Activated CD8-positive, alpha-beta T cell treated with anti-CD3 and anti-CD28 coated beads, Interleukin-2, amount 10 ng/mL, durations not matched to agents 7 days and 5 days (primary cell): ENCODE results near the gene TMEM52B. TPM values are rescaled to one million over a fixed set of nuclear protein-coding genes. Genes with fewer than 3 reads are reported as not detected.
"Not testable (repeated sequence)": the region's sequence is repeated elsewhere in the genome, so short reads cannot be mapped to it uniquely, and the experiment has no call there.

ENCODE experiments used
- ATAC-seq: fragments of 150-1000 bp; cut with Tn5 transposase; one replicate; pipeline ENCODE4 v1.10.0; 2021; ENCODE audit warnings: moderate library complexity
- CTCF ChIA-PET: fragments of 350-600 bp; sonication (Branson Sonifier 250); formaldehyde crosslinking; loops from one replicate; lab custom pipeline; 2021; ENCODE audit warnings: antibody characterized with exemption; lab: Charles Lee
- POLR2A ChIA-PET: fragments of 350-600 bp; sonication (Branson Sonifier 250); formaldehyde crosslinking; loops from one replicate; lab custom pipeline; 2021; ENCODE audit warnings: antibody characterized with exemption; lab: Charles Lee
- DNase-seq: peaks from one replicate; pipeline ENCODE4 v3.0.0-alpha.2; 2020
- H3K27ac Mint-ChIP-seq: one replicate; pipeline ENCODE4 v1.8.0; 2021; ENCODE audit warnings: mild to moderate bottlenecking, mixed read lengths
- H3K27me3 Mint-ChIP-seq: one replicate; pipeline ENCODE4 v1.8.0; 2021; ENCODE audit warnings: low read depth, mixed read lengths
- H3K36me3 Mint-ChIP-seq: one replicate; pipeline ENCODE4 v1.8.0; 2021; ENCODE audit warnings: low read depth, mixed read lengths
- H3K4me1 Mint-ChIP-seq: one replicate; pipeline ENCODE4 v1.8.0; 2021; ENCODE audit warnings: low read depth, mixed read lengths
- H3K4me3 Mint-ChIP-seq: one replicate; pipeline ENCODE4 v1.8.0; 2021; ENCODE audit warnings: mild to moderate bottlenecking, mixed read lengths
- H3K9me3 Mint-ChIP-seq: one replicate; pipeline ENCODE4 v1.8.0; 2022; ENCODE audit warnings: mixed read lengths; ENCODE audit not compliant: insufficient read depth
- total RNA-seq, 2 experiments: library from RNA; stranded (reverse); gene quantifications; one replicate each; pipeline ENCODE4 v1.2.3, GENCODE V29; 2021

Gene TMEM52B
- total RNA-seq, 2 experiments from 2014 or later = not detected

GRCh38 chr12:10191865-10192264 lies 13.0 kb downstream of the TMEM52B start:
- Mint-ChIP-seq H3K36me3 (no peaks in the 10 kb centered on the region), H3K9me3 (no peaks in the 10 kb centered on the region), H3K27me3 (peaks cover 25% of the 10 kb centered on the region), H3K4me3 (no peak overlapping the region), H3K27ac (no peak overlapping the region), H3K4me1 (peaks cover 14% of the 10 kb centered on the region)
- CTCF ChIA-PET = interaction anchor here (0.7 to 3.9 kb wide), 3 partner anchors 16 to 39 kb away, joined by 3 to 34 read pairs (median 8); no protein-coding TSS in a partner anchor
- ATAC-seq (no peak), DNase-seq (no peak)
- POLR2A ChIA-PET = no interaction called here

- ChIA-PET POLR2A (interaction anchor here (1.3 kb wide), 1 partner anchor 19 kb away, joined by 3 read pairs; no protein-coding TSS in a partner anchor), CTCF (interaction anchor here (0.8 to 2.5 kb wide), 6 partner anchors 11 to 254 kb away, joined by 3 to 12 read pairs (median 4); no protein-coding TSS in a partner anchor)
- ATAC-seq (no peak), DNase-seq (no peak)
- Mint-ChIP-seq H3K4me1 (peaks cover 14% of the 10 kb centered on the region), H3K27me3 (peaks cover 25% of the 10 kb centered on the region), H3K9me3 (no peaks in the 10 kb centered on the region), H3K4me3 (no peak overlapping the region), H3K27ac (no peak overlapping the region), H3K36me3 (no peaks in the 10 kb centered on the region)
Measured at GRCh38 chr12:10194160-10194670, 15.4 kb downstream of the TMEM52B start.

GRCh38 chr12:10196210-10196609 lies 17.4 kb downstream of the TMEM52B start:
- Mint-ChIP-seq H3K36me3 (no peaks in the 10 kb centered on the region), H3K27ac (no peak overlapping the region), H3K27me3 (peaks cover 26% of the 10 kb centered on the region), H3K4me1 (peaks cover 8% of the 10 kb centered on the region), H3K4me3 (no peak overlapping the region), H3K9me3 (no peaks in the 10 kb centered on the region)
- ChIA-PET POLR2A (no interaction called here), CTCF (interaction anchor here (0.7 to 1.7 kb wide), 4 partner anchors 43 to 382 kb away, joined by 3 to 6 read pairs (median 3); no protein-coding TSS in a partner anchor)
- no peak for ATAC-seq
- DNase-seq = no peak

GRCh38 chr12:10197879-10198278 lies 19.0 kb downstream of the TMEM52B start:
- Mint-ChIP-seq H3K4me3 (no peak overlapping the region), H3K27me3 (peaks cover 21% of the 10 kb centered on the region), H3K4me1 (peaks cover 8% of the 10 kb centered on the region), H3K36me3 (no peaks in the 10 kb centered on the region), H3K9me3 (no peaks in the 10 kb centered on the region), H3K27ac (no peak overlapping the region)
- DNase-seq (no peak), ATAC-seq (no peak)
- ChIA-PET POLR2A (no interaction called here), CTCF (interaction anchor here (0.7 kb wide), 1 partner anchor 522 kb away, joined by 3 read pairs; no protein-coding TSS in a partner anchor)

- POLR2A ChIA-PET, ATAC-seq, H3K9me3 Mint-ChIP-seq: not testable (repeated sequence)
Measured at GRCh38 chr12:10204495-10204894, 25.7 kb downstream of the TMEM52B start.

GRCh38 chr12:10205220-10205807 lies 26.5 kb downstream of the TMEM52B start:
- peaks cover 17% of the 10 kb centered on the region for H3K27me3 Mint-ChIP-seq
- no peak overlapping the region for H3K27ac Mint-ChIP-seq
- DNase-seq (no peak), ATAC-seq (no peak)
- POLR2A ChIA-PET = no interaction called here
- H3K4me3 Mint-ChIP-seq = no peak overlapping the region
- no peaks in the 10 kb centered on the region for H3K36me3 Mint-ChIP-seq
- H3K4me1 Mint-ChIP-seq = no peaks in the 10 kb centered on the region
- H3K9me3 Mint-ChIP-seq = no peaks in the 10 kb centered on the region
- CTCF ChIA-PET = no interaction called here

More at GRCh38 chr12:10204495-10204894, 25.7 kb downstream of the TMEM52B start:
- H3K4me1 Mint-ChIP-seq, H3K4me3 Mint-ChIP-seq, H3K27ac Mint-ChIP-seq, DNase-seq, CTCF ChIA-PET, H3K36me3 Mint-ChIP-seq: not testable (repeated sequence)
- peaks cover 21% of the 10 kb centered on the region for H3K27me3 Mint-ChIP-seq

- no peaks in the 10 kb centered on the region for H3K9me3 Mint-ChIP-seq
- ChIA-PET CTCF (no interaction called here), POLR2A (no interaction called here)
- H3K4me3 Mint-ChIP-seq = no peak overlapping the region
- H3K27ac Mint-ChIP-seq = no peak overlapping the region
- peaks cover 12% of the 10 kb centered on the region for H3K27me3 Mint-ChIP-seq
- H3K36me3 Mint-ChIP-seq = no peaks in the 10 kb centered on the region
- no peak for ATAC-seq
- no peak for DNase-seq
- H3K4me1 Mint-ChIP-seq = peaks cover 1% of the 10 kb centered on the region
Measured at GRCh38 chr12:10207136-10207535, 28.3 kb downstream of the TMEM52B start.

- CTCF ChIA-PET = interaction anchor here (0.8 kb wide), 1 partner anchor 57 kb away, joined by 3 read pairs; no protein-coding TSS in a partner anchor
- Mint-ChIP-seq H3K4me3 (no peak overlapping the region), H3K36me3 (peaks cover 7% of the 10 kb centered on the region), H3K9me3 (no peaks in the 10 kb centered on the region), H3K4me1 (peaks cover 22% of the 10 kb centered on the region), H3K27me3 (peaks cover 6% of the 10 kb centered on the region), H3K27ac (no peak overlapping the region)
- no peak for ATAC-seq
- POLR2A ChIA-PET = no interaction called here
- DNase-seq = no peak
Measured at GRCh38 chr12:10210225-10210624, 31.4 kb downstream of the TMEM52B start.

GRCh38 chr12:10211101-10211939 lies 32.5 kb downstream of the TMEM52B start:
- CTCF ChIA-PET = no interaction called here
- no peaks in the 10 kb centered on the region for H3K9me3 Mint-ChIP-seq

GRCh38 chr12:10211940-10212738 lies 33.3 kb downstream of the TMEM52B start:
- ChIA-PET CTCF (interaction anchor here (1.0 to 3.2 kb wide), 3 partner anchors 24 to 538 kb away, joined by 3 to 12 read pairs (median 3); no protein-coding TSS in a partner anchor), POLR2A (interaction anchor here (0.7 to 1.7 kb wide), 3 partner anchors 15 to 343 kb away, joined by 3 to 5 read pairs (median 4); partner anchors contain the start of gene CLEC2B)
- Mint-ChIP-seq H3K4me3 (peak overlapping the region; percentile 92), H3K27ac (peak overlapping the region; percentile 94), H3K9me3 (no peaks in the 10 kb centered on the region), H3K4me1 (peaks cover 32% of the 10 kb centered on the region), H3K36me3 (peaks cover 7% of the 10 kb centered on the region), H3K27me3 (peaks cover 4% of the 10 kb centered on the region)
- peak; percentile 84 for DNase-seq
- ATAC-seq = peak; percentile 73

More at GRCh38 chr12:10211101-10211939, 32.5 kb downstream of the TMEM52B start:
- POLR2A ChIA-PET = no interaction called here
- H3K27me3 Mint-ChIP-seq = peaks cover 4% of the 10 kb centered on the region
- peaks cover 7% of the 10 kb centered on the region for H3K36me3 Mint-ChIP-seq
- H3K4me1 Mint-ChIP-seq = peaks cover 32% of the 10 kb centered on the region
- DNase-seq = no peak
- H3K27ac Mint-ChIP-seq = peak overlapping the region; percentile 16
- ATAC-seq = no peak
- no peak overlapping the region for H3K4me3 Mint-ChIP-seq

GRCh38 chr12:10212739-10213131 lies 33.9 kb downstream of the TMEM52B start, which contains the start of gene GABARAPL1:
TSS of gene GABARAPL1 (plus strand) at chr12:10212877. CDS start at chr12:10213130, 253 bp downstream.
- ChIA-PET CTCF (interaction anchor here (1.0 to 3.2 kb wide), 4 partner anchors 23 to 538 kb away, joined by 3 to 12 read pairs (median 4); no protein-coding TSS in a partner anchor), POLR2A (interaction anchor here (0.9 to 1.7 kb wide), 5 partner anchors 12 to 400 kb away, joined by 3 to 5 read pairs (median 4); partner anchors contain the start of gene CLEC2B)
- ATAC-seq (peak; percentile 67), DNase-seq (peak; percentile 82)
- Mint-ChIP-seq H3K4me3 (peak within 1 kb of the TSS; percentile 92), H3K36me3 (peaks cover 7% of the 10 kb centered on the region), H3K27ac (peak within 1 kb of the TSS; percentile 94), H3K27me3 (peaks cover 4% of the 10 kb centered on the region), H3K9me3 (no peaks in the 10 kb centered on the region), H3K4me1 (peaks cover 32% of the 10 kb centered on the region)
